Keratinocyte (primary cell): ENCODE measurements around the gene LYVE1. TPM values are rescaled to one million over a fixed set of nuclear protein-coding genes. Genes with fewer than 3 reads are reported as not detected.

ENCODE experiments used
- DNase-seq: peaks from one replicate; pipeline ENCODE4 v3.0.0-alpha.2; 2011; ENCODE audit warnings: low read depth, missing footprints, low spot score
- FAIRE-seq: peaks from 2 replicates; lab custom pipeline; 2011; peaks lifted over from hg19 to GRCh38; lab: Jason Lieb, UNC
- H2AFZ ChIP-seq: 2 replicates; pipeline ENCODE4 v1.6.0; 2012; ENCODE audit warnings: low read length, control low read depth, inconsistent platforms; ENCODE audit not compliant: control insufficient read depth
- H3K27ac ChIP-seq: 2 replicates; pipeline ENCODE4 v1.5.1; 2011; ENCODE audit warnings: low read length; ENCODE audit not compliant: control insufficient read depth, insufficient read depth
- H3K27me3 ChIP-seq: 3 replicates; pipeline ENCODE4 v1.6.0; 2011; ENCODE audit warnings: low read length; ENCODE audit not compliant: control insufficient read depth, insufficient read depth; ENCODE audit errors: extremely low read depth
- H3K36me3 ChIP-seq, 2 experiments: 2 replicates in 1 of 2; 3 replicates in 1 of 2; pipeline ENCODE4 v1.5.1; 2011; ENCODE audit warnings: low read length in 2 of 2, mild to moderate bottlenecking in 1 of 2; ENCODE audit not compliant: control insufficient read depth in 2 of 2, insufficient read depth in 2 of 2; ENCODE audit errors: extremely low read depth in 1 of 2
- H3K4me1 ChIP-seq: 3 replicates; pipeline ENCODE4 v1.5.1; 2011; ENCODE audit warnings: low read length; ENCODE audit not compliant: control insufficient read depth, insufficient read depth; ENCODE audit errors: extremely low read depth
- H3K4me2 ChIP-seq: 3 replicates; pipeline ENCODE4 v1.6.0; 2011; ENCODE audit warnings: low read depth, low read length; ENCODE audit not compliant: control insufficient read depth, insufficient read depth; ENCODE audit errors: extremely low read depth
- H3K4me3 ChIP-seq, 3 experiments: fragments of 200-600 bp in 1 of 3; sonication (generic) in 1 of 3; 2 replicates in 2 of 3; 3 replicates in 1 of 3; pipeline ENCODE4 v1.5.1; 2011 to 2016; ENCODE audit warnings: low read length in 3 of 3, mild to moderate bottlenecking in 3 of 3, control low read depth in 2 of 3, inconsistent platforms in 1 of 3, low read depth in 1 of 3, mixed read lengths in 1 of 3, mixed run types in 1 of 3, moderate library complexity in 1 of 3; ENCODE audit not compliant: control insufficient read depth in 2 of 3, insufficient read depth in 2 of 3; ENCODE audit errors: extremely low read depth in 1 of 3
- H3K79me2 ChIP-seq: 2 replicates; pipeline ENCODE4 v1.6.0; 2012; ENCODE audit warnings: low read length; ENCODE audit not compliant: control insufficient read depth, insufficient read depth
- H3K9ac ChIP-seq: 3 replicates; pipeline ENCODE4 v1.6.0; 2011; ENCODE audit warnings: low read length; ENCODE audit not compliant: control insufficient read depth, insufficient read depth; ENCODE audit errors: extremely low read depth
- H3K9me1 ChIP-seq: 3 replicates; pipeline ENCODE4 v1.6.0; 2011; ENCODE audit warnings: low read length; ENCODE audit not compliant: control insufficient read depth, insufficient read depth; ENCODE audit errors: extremely low read depth
- H3K9me3 ChIP-seq: 2 replicates; pipeline ENCODE4 v1.5.1; 2012; ENCODE audit warnings: low read depth, low read length; ENCODE audit not compliant: control insufficient read depth
- H4K20me1 ChIP-seq: 3 replicates; pipeline ENCODE4 v1.6.0; 2011; ENCODE audit warnings: low read length; ENCODE audit not compliant: control insufficient read depth, insufficient read depth; ENCODE audit errors: extremely low read depth
- CTCF ChIP-seq, 3 experiments: IDR thresholded peaks in 1 of 3; conservative IDR thresholded peaks in 1 of 3; optimal IDR thresholded peaks in 1 of 3; 2 replicates in 2 of 3; 3 replicates in 1 of 3; pipeline versions ENCODE3 to v1.5.1; 2011; ENCODE audit warnings: low read length in 3 of 3, mild to moderate bottlenecking in 3 of 3, moderate library complexity in 2 of 3, control low read depth in 1 of 3, inconsistent platforms in 1 of 3; ENCODE audit not compliant: insufficient read depth in 2 of 3; ENCODE audit errors: extremely low read depth in 1 of 3
- EZH2 ChIP-seq: IDR thresholded peaks from one replicate; pipeline ENCODE4 v1.6.1; 2012; ENCODE audit warnings: inconsistent platforms, mild to moderate bottlenecking, low read length, moderate library complexity
- dilution Hi-C: fragments of 300-500 bp; cut with MboI; formaldehyde crosslinking; loops from one replicate; pipeline ENCODE4 v1.7.0; 2020; ENCODE audit warnings: low sequenced_read_pairs; ENCODE audit not compliant: extremely low pct_ligation_motif_present
- polyA plus RNA-seq, 5 experiments: library from polyadenylated mRNA; depleted of rRNA in 3 of 5; stranded (reverse) in 3 of 5; stranded (forward) in 1 of 5; unstranded in 1 of 5; fragments of >200 nt; gene quantifications; 1 replicate in 1 of 5; 2 replicates in 3 of 5; 3 replicates in 1 of 5; pipeline versions ENCODE4 v1.2.1 to v1.2.3, GENCODE V29; 2011 to 2012; ENCODE audit warnings: missing spikeins in 2 of 5, low read depth in 1 of 5, low replicate concordance in 1 of 5

Gene LYVE1
- polyA plus RNA-seq, 1 donor (not counting 4 experiments of a cell fraction or from before 2014, with no cell fraction given): not detected

GRCh38 chr11:10533323-10533722, 35.1 kb downstream of the LYVE1 start:
- H3K36me3 ChIP-seq: peaks cover 0 to 6% of the 10 kb centered on the region in 2 experiments
- no peak for FAIRE-seq

GRCh38 chr11:10532526-10532925, 35.9 kb downstream of the LYVE1 start:
- H3K9ac ChIP-seq: no peak overlapping the region
- H3K9me3 ChIP-seq: no peaks in the 10 kb centered on the region
- H3K4me2 ChIP-seq: no peak overlapping the region
- peaks cover 3% of the 10 kb centered on the region for H3K4me1 ChIP-seq
- H3K27ac ChIP-seq: no peak overlapping the region
- no peaks in the 10 kb centered on the region for H4K20me1 ChIP-seq
- FAIRE-seq: no peak
- H3K36me3 ChIP-seq: peaks cover 0 to 8% of the 10 kb centered on the region in 2 experiments
- no peaks in the 10 kb centered on the region for H3K9me1 ChIP-seq
- no peak overlapping the region for H2AFZ ChIP-seq
- H3K79me2 ChIP-seq: peaks cover 3% of the 10 kb centered on the region
- dilution Hi-C loops: no loop called here
- H3K4me3 ChIP-seq: no peak overlapping the region
- DNase-seq: no peak
- TF ChIP-seq CTCF (optimal IDR thresholded peaks at IDR 0.05 in 1 of 3, IDR thresholded peaks at IDR 0.05 in 1 of 3, conservative IDR thresholded peaks at IDR 0.05 in 1 of 3; ENCODE audit: extremely low read depth in 1 of 3, insufficient read depth in 2 of 3, low read length in 3 of 3): no peak
- TF ChIP-seq EZH2: no peak
- no peaks in the 10 kb centered on the region for H3K27me3 ChIP-seq

More at GRCh38 chr11:10533323-10533722, 35.1 kb downstream of the LYVE1 start:
- dilution Hi-C loops: no loop called here
- H3K79me2 ChIP-seq: peaks cover 9% of the 10 kb centered on the region
- H2AFZ ChIP-seq: no peak overlapping the region
- no peak for DNase-seq
- H3K9ac ChIP-seq: no peak overlapping the region
- no peak overlapping the region for H3K4me3 ChIP-seq
- H4K20me1 ChIP-seq: no peaks in the 10 kb centered on the region
- no peaks in the 10 kb centered on the region for H3K9me3 ChIP-seq
- no peak overlapping the region for H3K4me2 ChIP-seq
- no peaks in the 10 kb centered on the region for H3K4me1 ChIP-seq
- no peaks in the 10 kb centered on the region for H3K27me3 ChIP-seq
- H3K9me1 ChIP-seq: no peaks in the 10 kb centered on the region
- no peak overlapping the region for H3K27ac ChIP-seq
- TF ChIP-seq EZH2 (no peak), CTCF (optimal IDR thresholded peaks at IDR 0.05 in 1 of 3, IDR thresholded peaks at IDR 0.05 in 1 of 3, conservative IDR thresholded peaks at IDR 0.05 in 1 of 3; ENCODE audit: extremely low read depth in 1 of 3, insufficient read depth in 2 of 3, low read length in 3 of 3) (no peak)
